OCI-LY3 (cell line): ENCODE measurements around the gene NELL1.

Source experiments
- H2AFZ ChIP-seq: fragments of 200-600, 300-600 bp; shearing (Covaris generic); 2 replicates; pipeline ENCODE4 v1.6.0; 2014; ENCODE audit warnings: antibody characterized with exemption, low read depth, low read length
- H3K27ac ChIP-seq: fragments of 200-600, 300-600 bp; sonication (generic); 2 replicates; pipeline ENCODE4 v1.5.1; 2014; ENCODE audit warnings: mild to moderate bottlenecking, low read length, moderate library complexity, mixed read lengths
- H3K27me3 ChIP-seq: fragments of 200-600, 300-600 bp; sonication (generic); 2 replicates; pipeline ENCODE4 v1.6.1; 2014; ENCODE audit warnings: low read depth, low read length, mixed read lengths
- H3K36me3 ChIP-seq: fragments of 200-600, 300-600 bp; sonication (generic); replicated peaks from 2 replicates; pipeline ENCODE3; 2014; ENCODE audit warnings: low read depth, low read length, mixed read lengths
- H3K4me1 ChIP-seq: fragments of 300-600, 200-600 bp; sonication (generic); 2 replicates; pipeline ENCODE4 v1.6.1; 2014; ENCODE audit warnings: low read length, mixed read lengths
- H3K4me2 ChIP-seq: fragments of 200-600, 300-600 bp; sonication (generic); 2 replicates; pipeline ENCODE4 v1.6.1; 2014; ENCODE audit warnings: low read length, mixed read lengths
- H3K4me3 ChIP-seq: fragments of 300-600, 200-600 bp; sonication (generic); 2 replicates; pipeline ENCODE4 v1.5.1; 2014; ENCODE audit warnings: antibody characterized with exemption, mild to moderate bottlenecking, low read length, moderate library complexity
- H3K79me2 ChIP-seq: fragments of 300-600, 200-600 bp; shearing (Covaris generic); 2 replicates; pipeline ENCODE4 v1.6.1; 2014; ENCODE audit warnings: mild to moderate bottlenecking, low read length, mixed read lengths
- H3K9ac ChIP-seq: fragments of 300-600, 200-600 bp; shearing (Covaris generic); 2 replicates; pipeline ENCODE4 v1.6.0; 2014; ENCODE audit warnings: mild to moderate bottlenecking, low read length, moderate library complexity
- H3K9me3 ChIP-seq: fragments of 200-600, 300-600 bp; shearing (Covaris generic); 2 replicates; pipeline ENCODE4 v1.6.1; 2014; ENCODE audit warnings: low read length, mixed read lengths; ENCODE audit not compliant: insufficient read depth
- H4K20me1 ChIP-seq: fragments of 200-600, 300-600 bp; sonication (generic); 2 replicates; pipeline ENCODE4 v1.6.1; 2016; ENCODE audit warnings: low read length, mixed read lengths; ENCODE audit not compliant: insufficient read depth
- EZH2phosphoT487 ChIP-seq: fragments of 200-600 bp; shearing (Covaris generic); IDR thresholded peaks from 2 replicates; pipeline ENCODE4 v1.6.1; 2018; ENCODE audit warnings: antibody characterized with exemption, mixed run types, low read depth
- TF ChIP-seq, protein P1 (sequence below): fragments of 200-600, 300-600 bp; sonication (generic); IDR thresholded peaks from 2 replicates; pipeline ENCODE4 v1.5.1; 2014; ENCODE audit warnings: antibody characterized with exemption, low read length, low read depth

NELL1 gene

DNA sequence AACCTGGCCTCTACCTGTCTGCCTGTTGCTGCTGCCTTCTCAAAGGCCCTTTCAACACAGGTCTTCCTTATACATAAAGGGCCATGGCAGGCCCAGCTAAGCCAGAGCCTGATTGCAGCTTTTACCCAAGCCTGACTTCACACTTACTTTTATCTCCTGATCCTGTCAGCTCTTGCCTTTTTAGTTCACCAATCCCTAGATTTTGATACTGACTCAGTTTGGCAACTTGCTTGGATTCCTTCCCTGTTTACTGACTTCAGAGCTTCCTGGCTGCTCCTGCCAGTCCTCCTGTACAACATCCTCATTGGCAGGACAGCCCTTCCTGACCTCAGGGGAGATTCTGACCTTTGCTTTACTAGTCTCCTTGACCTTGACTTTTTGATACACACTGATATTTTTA lies 195.2 kb downstream of the NELL1 start:
- Histone ChIP-seq H3K9me3 (no peaks in the 10 kb centered on the region), H3K4me3 (no peak overlapping the region), H3K9ac (no peak overlapping the region), H3K4me2 (no peak overlapping the region), H3K79me2 (no peaks in the 10 kb centered on the region), H3K27me3 (no peaks in the 10 kb centered on the region), H4K20me1 (no peaks in the 10 kb centered on the region), H3K4me1 (no peaks in the 10 kb centered on the region), H3K36me3 (no peaks in the 10 kb centered on the region), H3K27ac (no peak overlapping the region), H2AFZ (no peak overlapping the region)
- TF ChIP-seq, protein P1, sequence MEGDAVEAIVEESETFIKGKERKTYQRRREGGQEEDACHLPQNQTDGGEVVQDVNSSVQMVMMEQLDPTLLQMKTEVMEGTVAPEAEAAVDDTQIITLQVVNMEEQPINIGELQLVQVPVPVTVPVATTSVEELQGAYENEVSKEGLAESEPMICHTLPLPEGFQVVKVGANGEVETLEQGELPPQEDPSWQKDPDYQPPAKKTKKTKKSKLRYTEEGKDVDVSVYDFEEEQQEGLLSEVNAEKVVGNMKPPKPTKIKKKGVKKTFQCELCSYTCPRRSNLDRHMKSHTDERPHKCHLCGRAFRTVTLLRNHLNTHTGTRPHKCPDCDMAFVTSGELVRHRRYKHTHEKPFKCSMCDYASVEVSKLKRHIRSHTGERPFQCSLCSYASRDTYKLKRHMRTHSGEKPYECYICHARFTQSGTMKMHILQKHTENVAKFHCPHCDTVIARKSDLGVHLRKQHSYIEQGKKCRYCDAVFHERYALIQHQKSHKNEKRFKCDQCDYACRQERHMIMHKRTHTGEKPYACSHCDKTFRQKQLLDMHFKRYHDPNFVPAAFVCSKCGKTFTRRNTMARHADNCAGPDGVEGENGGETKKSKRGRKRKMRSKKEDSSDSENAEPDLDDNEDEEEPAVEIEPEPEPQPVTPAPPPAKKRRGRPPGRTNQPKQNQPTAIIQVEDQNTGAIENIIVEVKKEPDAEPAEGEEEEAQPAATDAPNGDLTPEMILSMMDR = no peak
- TF ChIP-seq EZH2phosphoT487 = no peak

DNA sequence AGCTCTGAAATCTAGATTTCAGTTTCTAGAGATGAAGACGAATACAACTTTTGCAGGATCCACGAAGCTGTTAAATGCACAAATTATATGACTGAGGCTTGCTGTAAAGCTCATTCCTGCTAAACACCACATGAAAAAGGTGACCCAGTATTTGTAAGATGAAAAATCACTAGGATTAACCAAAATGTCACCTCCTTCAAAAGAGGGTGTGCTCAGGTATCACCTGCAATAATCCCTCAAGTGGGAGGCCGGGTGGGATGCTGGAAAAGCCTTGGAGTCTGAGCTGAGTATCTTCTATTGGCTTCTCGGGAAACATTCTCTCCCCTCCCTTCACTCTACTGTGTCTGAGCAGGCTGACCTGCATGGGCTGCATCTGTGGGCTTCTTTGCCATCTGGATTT lies 195.8 kb downstream of the NELL1 start:
- H3K4me3 ChIP-seq = no peak overlapping the region
- H3K27me3 ChIP-seq = no peaks in the 10 kb centered on the region
- no peaks in the 10 kb centered on the region for H4K20me1 ChIP-seq
- H3K27ac ChIP-seq = no peak overlapping the region
- no peak for TF ChIP-seq EZH2phosphoT487
- TF ChIP-seq, protein P1 = no peak
- no peaks in the 10 kb centered on the region for H3K4me1 ChIP-seq
- H3K79me2 ChIP-seq = no peaks in the 10 kb centered on the region
- no peak overlapping the region for H3K9ac ChIP-seq
- no peaks in the 10 kb centered on the region for H3K36me3 ChIP-seq
- no peaks in the 10 kb centered on the region for H3K9me3 ChIP-seq
- H3K4me2 ChIP-seq = no peak overlapping the region
- no peak overlapping the region for H2AFZ ChIP-seq

DNA sequence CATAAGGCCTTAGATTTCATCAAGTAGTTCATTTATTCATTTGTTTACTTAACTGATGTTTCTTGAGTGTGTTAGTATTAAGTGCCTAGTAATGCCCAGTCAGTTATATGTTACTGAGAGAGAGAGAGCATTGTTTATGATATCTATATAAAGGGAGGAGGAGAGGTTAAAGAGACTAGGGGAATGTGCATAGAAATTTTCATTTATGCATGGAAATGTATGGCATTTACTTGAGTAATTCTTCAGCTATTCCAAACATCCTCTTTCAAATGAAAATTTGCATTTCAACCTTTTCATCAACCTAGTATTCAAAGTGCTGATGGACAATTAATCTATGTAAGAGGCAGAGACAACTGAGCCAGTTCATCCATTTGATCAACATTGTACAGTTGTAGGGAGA lies 199.7 kb downstream of the NELL1 start:
- Histone ChIP-seq H3K27ac (no peak overlapping the region), H3K36me3 (no peaks in the 10 kb centered on the region), H3K4me3 (no peak overlapping the region), H3K79me2 (no peaks in the 10 kb centered on the region), H3K9me3 (no peaks in the 10 kb centered on the region), H3K4me1 (no peaks in the 10 kb centered on the region), H4K20me1 (no peaks in the 10 kb centered on the region), H3K27me3 (no peaks in the 10 kb centered on the region), H3K9ac (no peak overlapping the region), H2AFZ (no peak overlapping the region), H3K4me2 (no peak overlapping the region)
- TF ChIP-seq, protein P1 = no peak
- no peak for TF ChIP-seq EZH2phosphoT487

DNA sequence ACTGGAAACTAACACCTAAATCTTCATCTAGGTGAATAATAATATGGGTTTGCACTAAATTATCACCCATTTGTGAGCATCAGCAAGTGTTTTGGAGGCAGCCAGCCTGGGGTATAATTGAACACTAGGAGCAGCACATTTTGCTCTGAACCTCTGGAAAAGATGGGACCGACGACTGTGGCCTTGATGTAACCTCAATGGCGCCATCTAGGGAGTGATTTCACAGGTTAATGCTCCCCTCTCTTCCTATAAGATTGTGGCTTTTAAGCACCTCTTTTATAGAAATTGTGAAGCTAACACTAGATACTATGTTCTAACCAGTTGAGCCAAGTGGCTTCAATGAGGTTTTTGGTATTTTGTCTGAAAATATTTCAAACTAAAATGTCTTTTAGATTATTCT lies 203.7 kb downstream of the NELL1 start:
- H3K9ac ChIP-seq = no peak overlapping the region
- no peaks in the 10 kb centered on the region for H3K4me1 ChIP-seq
- H3K27ac ChIP-seq = no peak overlapping the region
- no peaks in the 10 kb centered on the region for H4K20me1 ChIP-seq
- H2AFZ ChIP-seq = no peak overlapping the region
- no peaks in the 10 kb centered on the region for H3K27me3 ChIP-seq
- H3K9me3 ChIP-seq = no peaks in the 10 kb centered on the region
- no peaks in the 10 kb centered on the region for H3K36me3 ChIP-seq
- H3K4me2 ChIP-seq = no peak overlapping the region
- H3K79me2 ChIP-seq = no peaks in the 10 kb centered on the region
- TF ChIP-seq, protein P1 = peak; percentile 74
- no peak for TF ChIP-seq EZH2phosphoT487
- H3K4me3 ChIP-seq = no peak overlapping the region
